DMS114 treated with DMSO at 0.1 percent for 48 hours (cell line): ENCODE data around the gene BEST2.
"Not testable (repeated sequence)": the region's sequence is repeated elsewhere in the genome, so short reads cannot be mapped to it uniquely, and the experiment has no call there.

Source experiments
- DNase-seq: peaks from one replicate; lab custom pipeline; 2025; ENCODE audit not compliant: unreplicated experiment; lab: John Stamatoyannopoulos, UW

Gene BEST2

DNA sequence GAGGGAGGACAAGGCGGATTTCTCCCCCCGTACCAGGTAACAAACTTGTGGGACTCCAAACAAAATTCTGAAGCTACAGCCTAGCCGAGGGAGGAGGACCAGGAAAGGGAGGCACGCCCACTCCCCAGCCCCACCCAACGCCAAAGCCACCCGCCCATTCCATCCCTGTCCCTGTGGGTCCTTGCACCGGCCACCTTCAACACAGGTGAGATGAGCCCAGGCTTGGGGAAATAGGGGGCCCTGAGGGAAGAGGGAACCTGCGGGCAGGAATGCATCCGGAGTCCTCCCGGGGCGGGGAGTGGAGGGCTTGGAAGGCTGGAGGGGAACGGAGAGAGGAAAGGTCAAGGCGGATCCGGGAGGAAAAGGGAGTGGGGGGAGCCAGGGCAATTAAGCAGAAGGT, at the start of gene BEST2:
TSS of gene BEST2 (plus strand) at position 157 of the 400 bp plus-strand sequence. CDS start 802 bp downstream, outside the sequence.
- no peak for DNase-seq

DNA sequence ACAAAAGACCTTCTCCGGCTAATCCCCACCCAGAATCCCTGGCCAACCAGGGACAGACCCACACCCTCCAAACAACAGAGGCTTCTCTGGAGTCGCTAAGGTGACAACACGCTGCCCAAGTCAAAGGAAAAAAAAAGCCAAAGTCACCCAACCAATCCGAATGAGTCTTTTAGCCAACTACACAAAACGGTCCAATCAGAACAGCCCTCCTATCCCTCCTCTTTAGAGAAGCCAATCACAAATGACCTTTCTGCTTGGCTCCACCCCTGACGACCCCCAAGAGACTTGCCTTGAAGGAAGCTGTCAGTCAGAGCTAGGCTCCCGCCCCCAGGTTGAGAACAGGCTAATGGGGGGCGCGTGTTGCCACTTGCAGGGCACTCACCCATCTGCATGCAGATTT, 48.5 kb upstream of the BEST2 start:
- DNase-seq, result peak; percentile 32

DNA sequence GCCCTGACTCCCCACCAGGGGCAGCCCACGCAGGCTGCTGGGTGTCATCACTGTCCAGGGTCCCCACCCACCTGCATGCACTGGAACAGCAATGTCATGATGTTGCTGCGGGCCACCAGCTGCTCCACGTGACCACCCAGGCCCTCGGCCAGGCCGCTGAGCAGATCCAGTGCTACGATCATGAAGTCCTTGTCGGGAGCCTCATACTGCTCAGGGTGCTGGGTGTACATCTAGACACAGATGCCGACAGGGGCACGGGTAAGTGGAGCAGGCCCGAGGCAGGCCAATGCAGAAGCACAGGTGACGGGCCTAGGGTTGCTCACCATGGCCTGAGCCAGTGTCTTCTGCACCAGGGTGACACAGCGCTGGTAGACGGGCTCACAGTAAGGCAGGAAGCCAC, 46.4 kb upstream of the BEST2 start:
- DNase-seq, result no peak

- no peak for DNase-seq
Measured at GRCh38 chr19:12705654-12706331, 45.8 kb upstream of the BEST2 start.

- no peak for DNase-seq
Measured at GRCh38 chr19:12706332-12706718, 45.3 kb upstream of the BEST2 start.

DNA sequence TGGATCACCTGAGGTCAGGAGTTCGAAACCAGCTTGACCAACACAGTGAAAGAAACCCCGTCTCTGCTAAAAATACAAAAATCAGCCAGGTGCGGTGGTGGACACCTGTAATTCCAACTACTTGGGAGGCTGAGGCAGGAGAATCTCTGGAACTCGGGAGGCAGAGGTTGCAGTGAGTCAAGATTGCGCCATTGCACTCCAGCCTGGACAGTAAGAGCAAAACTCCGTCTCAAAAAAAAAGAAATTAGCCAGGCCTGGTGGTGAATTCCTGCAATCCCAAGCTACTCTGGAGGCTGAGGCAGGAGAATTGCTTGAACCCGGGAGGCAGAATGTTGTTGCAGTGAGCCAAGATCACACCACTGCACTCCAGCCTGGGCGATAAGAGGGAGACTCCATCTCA, 43.0 kb upstream of the BEST2 start:
- DNase-seq, result no peak

GRCh38 chr19:12711187-12711586, 40.4 kb upstream of the BEST2 start:
- no peak for DNase-seq

DNA sequence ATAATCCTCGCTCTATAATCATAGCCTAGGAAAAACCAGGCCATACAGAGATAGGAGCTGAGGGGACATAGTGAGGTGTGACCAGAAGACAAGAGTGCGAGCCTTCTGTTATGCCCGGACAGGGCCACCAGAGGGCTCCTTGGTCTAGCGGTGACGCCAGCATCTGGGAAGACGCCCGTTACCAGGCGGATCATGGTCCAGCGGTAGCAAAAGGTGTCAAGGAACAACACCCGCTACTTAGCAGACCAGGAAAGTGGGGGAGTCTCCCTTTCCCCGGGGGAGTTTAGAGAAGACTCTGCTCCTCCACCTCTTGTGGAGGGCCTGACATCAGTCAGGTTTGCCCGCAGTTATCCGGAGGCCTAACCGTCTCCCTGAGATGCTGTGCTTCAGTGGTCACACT, 39.5 kb upstream of the BEST2 start:
- not testable (repeated sequence) for DNase-seq

- not testable (repeated sequence) for DNase-seq
Measured at GRCh38 chr19:12713304-12713703, 38.3 kb upstream of the BEST2 start.

- no peak for DNase-seq
Measured at GRCh38 chr19:12715102-12715501, 36.5 kb upstream of the BEST2 start.

- no peak for DNase-seq
Measured at GRCh38 chr19:12715929-12716328, 35.7 kb upstream of the BEST2 start.

DNA sequence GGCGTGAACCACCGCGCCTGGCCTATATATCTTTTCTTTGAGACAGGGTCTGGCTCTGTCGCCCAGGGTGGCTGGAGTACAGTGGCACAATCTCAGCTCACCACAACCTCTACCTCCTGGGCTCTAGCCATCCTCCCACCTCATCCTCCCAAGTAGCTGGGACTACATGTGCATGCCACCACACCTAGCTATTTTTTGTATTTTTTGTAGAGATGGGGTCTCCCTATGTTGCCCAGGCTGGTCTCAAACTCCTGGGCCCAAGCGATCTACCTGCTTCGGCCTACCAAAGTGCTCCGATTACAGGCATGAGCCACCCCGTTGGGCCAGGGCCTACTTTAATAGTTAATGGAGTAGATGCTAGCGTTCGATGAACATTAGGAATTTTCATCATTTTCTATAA, 31.3 kb upstream of the BEST2 start:
- no peak for DNase-seq

GRCh38 chr19:12720851-12721655, 30.5 kb upstream of the BEST2 start:
- no peak for DNase-seq

DNA sequence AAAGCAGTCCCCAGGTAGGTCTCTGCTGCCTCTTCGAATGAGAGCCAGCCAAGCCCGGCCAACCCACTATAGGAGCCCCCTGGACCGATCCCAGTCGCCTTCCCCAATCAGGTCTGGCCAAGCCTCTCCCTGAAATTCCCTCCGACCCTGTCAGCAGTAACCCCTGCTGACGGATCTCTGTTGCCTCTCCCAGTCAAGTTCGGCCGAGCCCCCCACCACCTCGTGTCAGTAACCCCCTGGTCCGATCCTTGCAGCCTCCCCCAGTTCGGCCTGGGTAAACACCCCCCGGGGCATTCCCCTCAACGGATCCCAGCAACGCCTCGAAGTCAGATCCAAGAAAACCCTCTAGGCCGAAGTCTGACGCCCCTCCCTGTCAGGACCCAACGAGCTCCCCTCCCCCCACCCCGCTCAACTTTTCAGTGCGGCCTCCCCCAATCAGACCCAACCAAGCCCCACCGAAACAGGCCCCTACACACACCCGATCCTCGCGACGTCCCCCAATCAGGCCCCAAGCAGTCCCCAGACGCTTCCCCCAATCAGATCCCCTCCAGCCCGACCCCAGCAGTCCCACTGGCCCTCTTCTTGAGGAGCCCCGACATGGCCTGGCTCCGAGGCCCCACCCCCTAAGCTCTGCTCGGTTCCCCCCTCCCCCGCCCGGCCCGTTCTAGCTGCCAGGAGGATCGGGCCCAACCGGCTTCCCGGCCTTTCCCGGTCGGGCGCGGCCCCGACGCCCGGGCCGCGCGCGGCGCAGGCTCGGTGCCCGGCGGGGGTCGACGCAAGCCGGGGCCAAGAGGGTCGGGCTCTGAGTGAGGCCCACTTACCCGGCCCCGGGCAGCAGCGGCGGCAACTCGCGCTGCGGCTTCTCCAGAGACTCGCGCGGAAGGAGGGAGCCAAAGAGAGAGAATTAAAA, 29.7 kb upstream of the BEST2 start:
- no peak for DNase-seq

- DNase-seq, result peak; percentile 91
Measured at GRCh38 chr19:12722566-12723380, 28.8 kb upstream of the BEST2 start.

DNA sequence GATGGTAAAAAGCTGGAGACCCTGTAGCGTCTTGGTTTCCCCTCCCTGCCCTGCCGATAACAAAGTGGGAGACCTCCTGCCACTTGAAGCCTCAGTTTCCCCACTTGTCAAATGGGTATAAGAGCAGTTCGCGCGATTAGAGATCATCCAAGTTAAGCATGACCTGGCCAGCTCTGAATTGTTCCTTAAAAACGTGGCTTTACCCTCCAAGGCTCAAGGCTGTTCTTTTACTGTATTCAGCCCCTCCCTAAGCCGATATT, 28.3 kb upstream of the BEST2 start:
- no peak for DNase-seq

GRCh38 chr19:12723641-12724426, 27.8 kb upstream of the BEST2 start, which contains the start of gene TNPO2:
TNPO2 (minus strand) TSS chr19:12723932; CDS start chr19:12720977, 2,955 bp downstream.
- peak; percentile 70 for DNase-seq

DNA sequence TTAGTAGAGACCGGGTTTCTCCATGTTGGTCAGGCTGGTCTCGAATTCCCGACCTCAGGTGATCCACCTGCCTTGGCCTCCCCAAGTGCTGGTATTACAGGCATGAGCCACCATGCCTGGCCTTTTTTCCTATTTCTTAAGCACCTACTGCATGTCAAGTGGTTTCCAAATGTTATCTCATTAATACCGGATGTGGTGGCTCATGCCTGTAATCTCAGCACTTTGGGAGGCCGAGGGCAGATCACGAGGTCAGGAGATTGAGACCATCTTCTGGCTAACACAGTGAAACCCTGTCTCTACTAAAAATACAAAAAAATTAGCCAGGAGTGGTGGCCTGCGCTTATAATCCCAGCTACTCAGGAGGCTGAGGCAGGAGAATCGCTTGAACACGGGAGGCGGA, 26.0 kb upstream of the BEST2 start:
- DNase-seq, result not testable (repeated sequence)

DNA sequence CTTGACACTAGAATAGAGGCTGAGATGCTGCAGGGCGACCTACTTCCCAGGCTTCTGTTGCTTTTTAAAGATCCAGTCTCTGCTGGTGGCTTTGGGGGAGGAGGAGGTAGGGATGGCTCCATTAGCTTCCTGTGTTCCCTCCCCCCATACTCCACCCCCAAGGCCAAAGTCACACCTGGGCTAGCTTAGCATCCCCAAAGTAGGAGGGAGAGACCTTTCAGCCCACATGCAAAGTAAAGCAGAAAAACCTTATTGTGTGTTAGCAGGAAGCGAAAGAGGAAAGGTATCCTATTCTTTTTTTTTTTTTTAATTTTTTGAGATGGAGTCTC, 24.6 kb upstream of the BEST2 start:
- no peak for DNase-seq

DNA sequence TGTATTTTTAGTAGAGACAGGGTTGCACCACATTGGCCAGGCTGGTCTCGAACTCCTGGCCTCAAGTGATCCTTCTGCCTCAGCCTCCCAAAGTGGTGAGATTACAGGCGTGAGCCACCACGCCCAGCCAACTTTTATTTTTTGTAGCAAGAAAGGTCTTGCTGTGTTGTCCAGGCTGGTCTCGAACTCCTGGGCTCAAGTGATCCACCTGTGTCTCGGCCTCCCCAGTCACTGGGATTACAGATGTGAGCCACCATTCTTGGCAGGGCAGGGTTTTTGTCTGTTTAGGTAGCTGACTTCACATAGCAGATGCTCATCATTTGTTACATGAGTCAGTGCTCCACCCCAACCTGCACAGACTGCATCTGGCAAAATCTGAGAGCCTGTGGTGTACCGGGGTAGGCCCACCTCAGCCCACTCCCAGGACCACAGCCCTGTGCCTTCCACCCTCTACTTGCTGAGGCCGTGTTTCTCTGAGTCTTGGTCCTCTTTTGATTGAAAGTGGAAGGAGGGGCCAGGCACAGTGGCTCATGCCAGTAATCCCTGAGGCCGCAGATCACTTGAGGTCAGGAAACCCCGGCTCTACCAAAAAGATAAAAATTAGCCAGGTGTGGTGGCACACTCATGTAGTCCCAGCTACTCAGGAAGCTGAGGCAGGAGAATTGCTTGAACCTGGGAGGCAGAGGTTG, 23.7 kb upstream of the BEST2 start:
- DNase-seq, result no peak
